Stimulated activated CD8-positive, alpha-beta memory T cell treated with anti-CD3 and anti-CD28 coated beads, Interleukin-15, amount 100 ng/mL, for 1 hour (primary cell): ENCODE measurements around the gene ZNF407.
"Not testable (repeated sequence)": the region's sequence is repeated elsewhere in the genome, so short reads cannot be mapped to it uniquely, and the experiment has no call there.

Experiments
- DNase-seq: peaks from one replicate; pipeline ENCODE4 v3.0.0-alpha.2; 2020; ENCODE audit warnings: low read depth

The ZNF407 gene

DNA sequence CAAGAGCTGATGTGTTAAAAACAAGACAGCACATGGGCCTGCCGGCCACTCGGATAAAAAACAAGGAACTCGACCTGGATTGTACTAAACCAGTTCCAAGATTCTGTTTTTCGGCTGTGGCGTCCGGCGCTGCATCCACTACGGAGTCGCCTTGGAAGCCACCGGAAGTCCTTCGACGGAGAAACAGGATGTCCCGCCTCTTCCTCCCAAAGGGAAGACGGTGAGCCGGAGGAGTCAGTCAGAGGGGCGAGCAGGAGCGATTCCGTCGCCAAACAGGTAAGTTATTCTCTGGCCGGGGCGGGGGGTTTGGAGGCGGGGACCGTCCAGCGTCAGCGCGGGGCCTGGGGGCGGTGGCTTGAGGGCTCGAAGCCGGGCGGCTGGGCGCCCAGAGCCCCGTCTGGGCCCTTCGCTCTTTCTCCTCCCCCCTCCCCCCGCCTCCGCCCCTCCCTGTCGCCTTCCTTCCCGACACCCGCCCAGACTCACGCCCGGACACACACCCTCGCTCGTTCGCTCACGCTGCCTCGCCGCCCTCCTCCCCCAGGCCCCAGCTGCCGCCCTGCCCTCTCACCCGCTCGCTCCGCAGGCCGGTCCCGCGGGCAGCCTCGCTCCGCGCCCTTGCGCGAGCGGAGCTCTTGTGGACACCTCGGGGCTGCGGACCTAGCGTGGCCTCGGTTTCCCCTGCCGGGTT, at the start of gene ZNF407:
Gene ZNF407, plus strand, starts transcription at position 209 of the 688 bp plus-strand sequence. CDS start 33,150 bp downstream, outside the sequence.
- peak; percentile 86 for DNase-seq

- DNase-seq: no peak
These were observed 48.0 kb upstream of the ZNF407 start for GRCh38 chr18:74549591-74550104.

- no peak for DNase-seq
These were observed 46.8 kb upstream of the ZNF407 start for GRCh38 chr18:74550886-74551285.

DNA sequence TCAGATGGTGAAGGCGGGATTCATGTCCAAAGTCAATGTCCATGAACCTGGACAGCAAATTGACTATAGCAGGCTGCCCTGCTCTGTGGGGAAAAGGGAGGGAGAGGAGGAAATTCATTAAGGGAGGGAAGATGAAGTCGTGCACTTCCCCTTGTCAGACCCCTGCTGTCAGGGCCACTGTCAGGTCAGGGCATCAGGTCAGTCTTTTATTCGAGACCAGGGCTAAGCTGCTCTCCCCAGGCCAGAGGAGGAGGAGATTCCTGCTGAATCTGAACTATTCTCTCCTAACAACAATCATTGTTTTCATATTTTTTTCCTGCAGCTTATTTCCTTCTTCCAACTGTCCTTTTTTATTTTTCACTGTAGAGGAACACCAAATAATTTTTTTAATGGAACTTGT, 46.2 kb upstream of the ZNF407 start:
- no peak for DNase-seq

DNA sequence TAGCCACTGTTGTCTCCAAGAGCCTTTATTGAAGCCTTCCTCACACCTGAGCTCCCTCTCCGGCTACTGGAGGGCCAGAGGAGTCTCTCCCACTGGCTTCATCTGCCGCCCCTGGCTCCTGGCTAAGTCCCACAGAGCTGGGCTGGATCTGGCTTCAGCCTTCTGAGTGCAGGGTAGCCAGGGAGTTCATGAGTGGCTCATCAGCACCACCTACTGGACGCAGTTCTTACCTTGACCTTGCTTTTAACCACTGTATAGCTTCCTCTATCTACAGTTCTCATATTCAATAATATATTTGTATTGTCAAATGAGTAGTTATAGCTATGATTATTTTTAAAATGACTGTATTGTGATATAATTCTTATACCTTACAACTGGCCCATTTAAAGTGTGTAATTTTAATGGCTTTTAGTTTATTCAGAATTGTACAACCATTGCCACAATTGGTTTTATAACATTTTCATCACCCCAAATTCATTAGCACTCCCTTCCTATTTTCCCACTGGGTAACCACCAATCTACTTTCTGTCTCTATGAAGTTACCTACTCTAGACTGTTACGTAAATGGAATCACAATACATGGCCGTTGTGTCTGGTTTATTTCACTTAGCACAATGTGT, 45.6 kb upstream of the ZNF407 start:
- DNase-seq: peak; percentile 67

- DNase-seq: no peak
These were observed 41.5 kb upstream of the ZNF407 start for GRCh38 chr18:74556126-74556525.

GRCh38 chr18:74558096-74558495, 39.6 kb upstream of the ZNF407 start:
- no peak for DNase-seq

DNA sequence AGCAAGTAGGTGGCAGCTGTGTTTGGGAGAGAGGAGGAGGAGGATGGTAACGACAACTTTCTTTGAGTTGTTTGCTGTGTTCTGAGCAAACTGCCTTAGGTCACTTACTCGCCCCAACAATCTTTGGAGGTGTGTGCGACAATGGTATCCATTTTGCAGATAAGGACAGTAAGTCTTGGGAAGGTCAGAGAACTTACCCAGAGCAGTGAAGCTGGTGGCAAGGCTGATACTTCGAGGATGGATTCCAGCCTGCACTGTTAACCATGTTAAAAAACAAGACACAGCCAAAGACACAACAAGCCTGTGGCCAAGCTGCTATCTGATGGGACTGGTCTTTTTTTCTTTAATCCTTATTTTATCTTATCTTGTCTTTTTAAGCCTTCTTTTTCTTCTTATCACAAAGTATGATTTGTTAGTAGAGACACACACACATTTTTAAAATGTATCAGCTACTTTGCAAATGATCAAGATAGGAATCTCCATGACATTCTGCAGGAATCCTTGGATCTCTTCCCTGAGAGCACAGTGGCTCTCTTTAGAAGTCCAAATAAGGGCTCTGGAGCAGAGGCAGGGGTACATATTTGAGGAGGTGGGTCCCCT, 35.4 kb upstream of the ZNF407 start:
- DNase-seq: no peak

DNA sequence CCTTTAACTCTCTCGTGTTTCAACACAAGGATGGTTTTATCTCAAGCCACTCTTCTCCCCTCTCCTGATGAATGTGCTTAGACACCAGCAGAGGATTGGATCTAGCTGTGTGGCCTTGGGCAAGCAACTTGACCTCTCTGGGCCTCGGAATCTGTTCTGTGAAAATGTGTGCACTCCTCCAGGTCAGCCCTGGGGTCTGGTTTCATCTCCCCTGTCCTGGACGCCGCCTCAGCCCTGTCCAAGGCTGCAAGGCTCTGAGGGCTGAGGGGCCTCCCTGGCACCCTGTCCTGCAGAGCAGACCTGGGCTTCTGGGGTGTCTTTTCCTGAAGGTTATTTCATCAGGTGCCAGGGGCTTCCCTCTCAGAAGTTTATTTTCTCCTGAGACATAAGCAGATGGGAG, 34.9 kb upstream of the ZNF407 start:
- DNase-seq: no peak

DNA sequence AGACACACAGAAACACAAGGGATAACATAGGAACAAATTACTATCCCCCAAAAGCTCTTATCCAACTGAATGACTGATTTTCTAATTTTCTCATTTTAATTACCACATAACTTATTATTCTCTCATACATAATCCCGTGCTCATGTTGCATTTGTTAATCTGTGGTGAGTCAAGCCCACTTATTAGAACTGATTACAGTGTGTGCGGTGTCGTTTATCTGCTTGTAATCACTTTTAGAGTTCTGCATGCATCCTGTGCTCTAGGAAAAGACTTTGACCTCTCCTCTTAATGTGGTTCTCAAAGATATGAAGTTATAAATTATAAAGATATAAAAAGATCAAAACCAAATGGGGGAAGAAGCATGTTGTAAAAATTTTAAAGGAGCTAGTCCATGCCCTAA, 33.7 kb upstream of the ZNF407 start:
- DNase-seq: no peak

DNA sequence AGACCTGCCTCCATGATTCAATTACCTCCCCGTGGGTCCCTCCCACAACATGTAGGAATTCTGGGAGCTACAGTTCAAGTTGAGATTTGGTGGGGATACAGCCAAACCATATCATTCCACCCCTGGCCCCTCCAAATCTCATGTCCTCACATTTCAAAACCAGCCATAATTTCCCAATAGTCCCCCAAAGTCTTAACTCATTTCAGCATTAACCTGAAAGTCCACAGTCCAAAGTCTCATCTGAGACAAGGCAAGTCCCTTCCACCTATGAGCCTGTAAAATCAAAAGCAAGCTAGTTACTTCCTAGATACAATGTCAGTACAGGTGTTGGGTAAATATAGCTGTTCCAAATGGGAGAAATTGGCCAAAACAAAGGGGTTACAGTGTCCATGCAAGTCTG, 32.5 kb upstream of the ZNF407 start:
- DNase-seq: not testable (repeated sequence)

DNA sequence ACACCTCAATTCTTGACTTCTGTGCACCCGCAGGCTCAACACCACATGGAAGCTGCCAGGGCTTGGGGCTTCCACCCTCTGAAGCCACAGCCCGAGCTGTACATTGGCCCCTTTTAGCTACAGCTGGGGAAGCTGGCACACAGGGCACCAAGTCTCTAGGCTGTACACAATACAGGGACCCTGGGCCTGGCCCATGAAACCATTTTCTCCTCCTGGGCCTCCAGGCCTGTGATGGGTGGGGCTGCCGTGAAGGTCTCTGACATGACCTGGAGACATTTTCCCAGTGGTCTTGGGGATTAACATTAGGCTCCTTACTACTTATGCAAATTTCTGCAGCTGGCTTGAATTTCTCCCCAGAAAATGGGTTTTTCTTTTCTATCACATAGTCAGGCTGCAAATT, 31.7 kb upstream of the ZNF407 start:
- not testable (repeated sequence) for DNase-seq

DNA sequence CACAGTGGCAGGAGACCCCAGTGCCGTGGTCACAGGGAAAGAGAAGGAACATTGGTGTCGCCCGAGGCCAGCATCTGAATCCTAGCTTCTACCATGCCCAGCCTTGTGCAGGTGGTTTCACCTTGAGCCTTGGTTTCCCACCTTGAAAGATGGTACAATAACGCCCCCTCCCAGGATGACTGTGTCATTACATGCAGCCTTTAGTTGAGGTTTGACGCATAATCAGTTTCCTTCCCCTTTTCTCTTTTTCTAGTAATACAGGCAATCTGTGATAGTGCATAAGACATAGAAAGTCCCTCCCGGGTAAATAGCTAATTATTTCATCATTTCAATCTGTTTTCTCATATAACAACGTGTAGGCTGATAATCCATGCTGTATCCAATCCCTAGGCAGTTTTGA, 29.8 kb upstream of the ZNF407 start:
- no peak for DNase-seq

GRCh38 chr18:74569401-74569800, 28.3 kb upstream of the ZNF407 start:
- DNase-seq: no peak

DNA sequence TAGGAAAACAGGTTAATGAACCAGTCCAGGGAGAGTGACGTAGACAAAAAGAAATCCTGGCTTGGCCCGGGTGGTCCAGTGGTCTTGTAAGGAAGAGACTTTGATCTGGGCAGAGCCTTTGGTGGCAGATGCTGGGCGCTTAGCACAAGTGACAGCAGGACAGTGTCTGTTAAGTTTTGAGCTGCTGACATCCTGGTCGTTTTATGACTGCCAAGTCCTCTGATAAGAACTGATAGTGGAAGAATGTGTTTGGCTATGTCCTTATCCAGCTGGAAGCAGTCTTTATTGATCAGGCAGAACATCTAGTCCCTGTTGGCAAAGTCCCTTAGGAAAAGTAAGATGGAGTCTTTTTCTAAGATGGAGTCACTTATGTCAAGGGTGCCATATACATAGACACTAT, 27.4 kb upstream of the ZNF407 start:
- no peak for DNase-seq

- DNase-seq: no peak
These were observed 25.6 kb upstream of the ZNF407 start for GRCh38 chr18:74571895-74572680.

GRCh38 chr18:74573053-74573452, 24.6 kb upstream of the ZNF407 start:
- no peak for DNase-seq

DNA sequence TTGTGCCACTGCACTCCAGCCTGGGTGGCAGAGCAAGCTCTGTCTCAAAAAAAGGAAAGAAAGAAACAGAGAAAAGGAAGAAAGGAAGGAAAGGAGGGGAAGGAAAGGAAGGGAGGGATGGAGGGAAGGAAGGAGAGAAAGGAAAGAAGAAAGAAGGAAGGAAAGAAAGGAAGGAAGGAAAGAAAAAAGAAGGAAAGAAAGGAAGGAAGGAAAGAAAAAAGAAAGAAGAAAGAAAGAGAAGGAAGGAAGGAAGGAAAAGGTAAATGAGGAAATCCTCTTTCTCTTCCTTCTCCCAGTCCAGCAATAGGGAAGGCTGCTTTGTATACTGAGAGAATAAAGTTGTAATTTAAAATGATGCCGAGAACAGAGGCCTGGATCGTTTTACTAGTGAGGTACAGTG, 22.8 kb upstream of the ZNF407 start:
- no peak for DNase-seq

DNA sequence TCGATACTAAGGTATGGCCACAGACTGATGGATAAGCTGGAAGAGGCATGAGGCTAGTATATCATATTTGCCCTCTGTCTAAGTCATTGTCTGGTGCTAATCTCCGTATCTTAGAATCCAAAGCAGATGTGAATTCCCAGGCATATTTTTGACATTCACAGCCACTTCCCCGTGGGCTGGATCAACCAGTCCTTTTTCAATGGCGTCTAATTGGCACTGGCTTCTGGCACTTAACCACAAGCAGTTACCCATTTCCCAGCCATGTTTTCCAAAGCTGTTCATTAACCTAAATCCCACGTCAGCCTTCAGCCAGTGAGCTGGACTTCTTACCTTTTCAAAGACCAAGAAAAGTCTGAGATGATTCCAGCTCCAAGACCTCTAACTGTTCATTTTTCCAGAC, 20.7 kb upstream of the ZNF407 start:
- no peak for DNase-seq

- DNase-seq: no peak
These were observed 18.1 kb upstream of the ZNF407 start for GRCh38 chr18:74579496-74580065.

DNA sequence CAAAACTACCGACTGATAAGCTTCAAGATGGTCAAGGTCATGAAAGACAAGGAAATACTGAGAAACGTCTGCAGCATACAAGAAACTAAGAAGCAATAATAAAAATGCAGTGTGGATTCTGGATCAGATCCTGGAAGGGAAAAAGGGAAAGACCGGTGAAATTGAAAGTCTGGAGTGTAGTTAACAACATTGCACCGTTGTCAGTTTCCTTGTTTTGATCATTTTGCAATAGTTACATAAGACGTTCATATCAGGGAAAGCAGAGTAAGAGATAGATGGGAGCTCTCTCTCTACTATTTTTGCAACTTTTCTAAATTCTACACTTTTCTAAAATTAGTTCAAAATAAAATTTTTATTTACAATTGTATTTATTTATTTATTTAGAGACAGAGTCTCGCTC, 15.0 kb upstream of the ZNF407 start:
- DNase-seq: no peak

GRCh38 chr18:74587441-74587840, 10.2 kb upstream of the ZNF407 start:
- DNase-seq: no peak
